Measurements from ENCODE around the gene IL36RN.
"Not testable (repeated sequence)": the region's sequence is repeated elsewhere in the genome, so short reads cannot be mapped to it uniquely, and the experiment has no call there.

IL36RN gene

GRCh38 chr2:113075600-113075999 is 16.6 kb downstream of the IL36RN start:
- DNase-seq = no peak

- no peak for DNase-seq
These were observed 18.1 kb downstream of the IL36RN start for GRCh38 chr2:113076954-113077669.

- no peak for DNase-seq
These were observed 18.9 kb downstream of the IL36RN start for GRCh38 chr2:113077921-113078320.

- DNase-seq = no peak
These were observed 19.4 kb downstream of the IL36RN start for GRCh38 chr2:113078350-113078839.

GRCh38 chr2:113079131-113079530 is 20.1 kb downstream of the IL36RN start:
- DNase-seq = no peak

- DNase-seq = peak in 2 of 4 experiments; percentile 21 to 46
These were observed 21.1 kb downstream of the IL36RN start for GRCh38 chr2:113080134-113080533.

- DNase-seq = no peak
These were observed 22.7 kb downstream of the IL36RN start for GRCh38 chr2:113081488-113082210.

GRCh38 chr2:113083296-113083695 is 24.3 kb downstream of the IL36RN start:
- no peak for DNase-seq

GRCh38 chr2:113084249-113085000 is 25.4 kb downstream of the IL36RN start:
- no peak for DNase-seq

- no peak for DNase-seq
These were observed 26.5 kb downstream of the IL36RN start for GRCh38 chr2:113085542-113085941.

GRCh38 chr2:113088213-113088992 is 29.4 kb downstream of the IL36RN start:
- DNase-seq = no peak

GRCh38 chr2:113089916-113090315 is 30.9 kb downstream of the IL36RN start:
- no peak for DNase-seq

- no peak for DNase-seq
These were observed 32.4 kb downstream of the IL36RN start for GRCh38 chr2:113091231-113091896.

GRCh38 chr2:113092864-113093612 is 34.0 kb downstream of the IL36RN start:
- DNase-seq = no peak

GRCh38 chr2:113093613-113093977 is 34.6 kb downstream of the IL36RN start:
- no peak for DNase-seq

GRCh38 chr2:113096306-113096705 is 37.3 kb downstream of the IL36RN start:
- DNase-seq = not testable (repeated sequence)

GRCh38 chr2:113096842-113097618 is 38.0 kb downstream of the IL36RN start:
- DNase-seq = not testable (repeated sequence)

GRCh38 chr2:113098041-113098440 is 39.0 kb downstream of the IL36RN start:
- no peak for DNase-seq

GRCh38 chr2:113098532-113098931 is 39.5 kb downstream of the IL36RN start:
- no peak for DNase-seq

GRCh38 chr2:113102133-113102532 is 43.1 kb downstream of the IL36RN start:
- no peak for DNase-seq

- no peak for DNase-seq
These were observed 44.3 kb downstream of the IL36RN start for GRCh38 chr2:113103277-113103676.
